HG03558 (cell line): ENCODE results near the gene FOXP1.
A peak's percentile ranks its signal among the peaks of the same experiment; 100 is the strongest.

Experiments used
- ATAC-seq: cut with Tn5 transposase; IDR thresholded peaks from one replicate; pipeline ENCODE4 v1.9.1; 2021; ENCODE audit warnings: moderate number of reproducible peaks; ENCODE audit not compliant: unreplicated experiment; ENCODE audit errors: extremely low read depth

FOXP1 gene

GRCh38 chr3:71012971-71013370 is 570.6 kb downstream of the FOXP1 start:
- no peak for ATAC-seq

- peak; percentile 60 for ATAC-seq
Observed at GRCh38 chr3:71011565-71012287, 571.8 kb downstream of the FOXP1 start.

GRCh38 chr3:71010726-71011455 is 572.6 kb downstream of the FOXP1 start:
- peak; percentile 42 for ATAC-seq

- no peak for ATAC-seq
Observed at GRCh38 chr3:71008350-71008935, 575.1 kb downstream of the FOXP1 start.

GRCh38 chr3:71006810-71007785 is 576.4 kb downstream of the FOXP1 start:
- no peak for ATAC-seq

GRCh38 chr3:71005702-71006321 is 577.7 kb downstream of the FOXP1 start:
- no peak for ATAC-seq

- no peak for ATAC-seq
Observed at GRCh38 chr3:71003511-71003910, 580.0 kb downstream of the FOXP1 start.

GRCh38 chr3:71002298-71002697 is 581.2 kb downstream of the FOXP1 start:
- ATAC-seq: no peak

GRCh38 chr3:71001303-71001830 is 582.2 kb downstream of the FOXP1 start:
- no peak for ATAC-seq

GRCh38 chr3:71000483-71000882 is 583.0 kb downstream of the FOXP1 start:
- no peak for ATAC-seq

GRCh38 chr3:70999730-71000129 is 583.8 kb downstream of the FOXP1 start:
- no peak for ATAC-seq

GRCh38 chr3:70996082-70996481 is 587.4 kb downstream of the FOXP1 start:
- no peak for ATAC-seq

GRCh38 chr3:70994644-70995043 is 588.9 kb downstream of the FOXP1 start:
- ATAC-seq: no peak

GRCh38 chr3:70992562-70993204 is 590.8 kb downstream of the FOXP1 start:
- ATAC-seq: no peak

GRCh38 chr3:70992131-70992530 is 591.4 kb downstream of the FOXP1 start:
- ATAC-seq: no peak

GRCh38 chr3:70990723-70991122 is 592.8 kb downstream of the FOXP1 start:
- ATAC-seq: no peak

GRCh38 chr3:70990185-70990584 is 593.3 kb downstream of the FOXP1 start:
- no peak for ATAC-seq

GRCh38 chr3:70989174-70989573 is 594.4 kb downstream of the FOXP1 start:
- no peak for ATAC-seq

- no peak for ATAC-seq
Observed at GRCh38 chr3:70988111-70988510, 595.4 kb downstream of the FOXP1 start.
